Calu3 (cell line): ENCODE data around the gene MAP2. TPM values are rescaled to one million over a fixed set of nuclear protein-coding genes. Genes with fewer than 3 reads are reported as not detected.

ENCODE experiments used
- BruUV-seq: library from RNA; stranded (reverse); fragments of 400-500 nt; replicated peaks from 2 replicates; lab custom pipeline; 2021; lab: Mats Ljungman, UMichigan
- CTCF ChIA-PET: fragments of 300-600 bp; sonication (Branson Sonifier 250); formaldehyde crosslinking; loops from one replicate; lab custom pipeline; 2022; ENCODE audit warnings: antibody characterized with exemption; lab: Charles Lee
- DNase-seq: peaks from one replicate; pipeline ENCODE4 v3.0.0; 2022
- H3K27ac Mint-ChIP-seq: one replicate; pipeline ENCODE4 v1.8.0; 2022; ENCODE audit warnings: mixed read lengths; ENCODE audit not compliant: unreplicated experiment
- H3K27me3 Mint-ChIP-seq: one replicate; pipeline ENCODE4 v1.8.0; 2022; ENCODE audit warnings: mixed read lengths; ENCODE audit not compliant: unreplicated experiment
- H3K36me3 Mint-ChIP-seq: one replicate; pipeline ENCODE4 v1.8.0; 2022; ENCODE audit warnings: mild to moderate bottlenecking, moderate library complexity, mixed read lengths; ENCODE audit not compliant: insufficient read depth, unreplicated experiment
- H3K4me1 Mint-ChIP-seq: one replicate; pipeline ENCODE4 v1.8.0; 2022; ENCODE audit warnings: mild to moderate bottlenecking, low read depth, mixed read lengths; ENCODE audit not compliant: unreplicated experiment
- H3K4me3 Mint-ChIP-seq: one replicate; pipeline ENCODE4 v1.8.0; 2022; ENCODE audit warnings: mild to moderate bottlenecking, low read depth, moderate library complexity, mixed read lengths; ENCODE audit not compliant: unreplicated experiment
- H3K9me3 Mint-ChIP-seq: one replicate; pipeline ENCODE4 v1.8.0; 2022; ENCODE audit warnings: low read depth, mixed read lengths; ENCODE audit not compliant: unreplicated experiment
- intact Hi-C: fragments of 100-400 bp; cut with micrococcal nuclease; formaldehyde crosslinking; loops from one replicate; pipeline ENCODE4 v1.10.0; 2022; ENCODE audit not compliant: unreplicated experiment
- total RNA-seq: library from RNA; stranded (reverse); gene quantifications from 2 replicates; pipeline ENCODE4 v1.2.3, GENCODE V29; 2022
- TF ChIP-seq, protein P1 (sequence below): fragments of 200-600 bp; IDR thresholded peaks from one replicate; pipeline ENCODE4 v1.8.0; 2022; ENCODE audit warnings: antibody characterized with exemption; ENCODE audit not compliant: unreplicated experiment

Gene MAP2
- total RNA-seq, 1 experiment from 2014 or later = 11.2 TPM

DNA sequence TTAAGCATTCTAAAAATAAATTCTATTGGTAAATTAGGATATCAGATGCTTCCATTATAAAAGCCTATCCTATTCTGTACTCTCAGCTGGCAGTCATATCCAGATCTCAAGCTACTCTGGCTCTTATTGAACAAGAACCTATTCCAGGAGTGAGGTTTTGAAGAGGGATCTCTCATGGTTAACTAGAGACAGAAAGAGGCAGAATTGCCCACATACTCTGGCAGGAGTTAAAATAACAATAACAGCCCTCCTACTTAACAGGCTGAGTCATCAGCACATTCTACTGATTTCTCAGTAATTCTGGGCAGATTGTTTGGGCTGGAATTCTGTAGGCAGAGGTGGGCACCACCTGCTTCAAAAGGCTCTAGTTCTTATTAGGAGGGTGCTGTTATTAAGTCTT lies 205.8 kb downstream of the MAP2 start:
- CTCF ChIA-PET = no interaction called here
- H3K27me3 Mint-ChIP-seq = no peaks in the 10 kb centered on the region
- intact Hi-C loops = no loop called here
- no peak for DNase-seq
- no peak overlapping the region for H3K27ac Mint-ChIP-seq
- H3K4me1 Mint-ChIP-seq = peaks cover 13% of the 10 kb centered on the region
- no peak overlapping the region for H3K4me3 Mint-ChIP-seq
- no peaks in the 10 kb centered on the region for H3K36me3 Mint-ChIP-seq
- no peaks in the 10 kb centered on the region for H3K9me3 Mint-ChIP-seq
- no TSS peak for BruUV-seq
- TF ChIP-seq, protein P1, sequence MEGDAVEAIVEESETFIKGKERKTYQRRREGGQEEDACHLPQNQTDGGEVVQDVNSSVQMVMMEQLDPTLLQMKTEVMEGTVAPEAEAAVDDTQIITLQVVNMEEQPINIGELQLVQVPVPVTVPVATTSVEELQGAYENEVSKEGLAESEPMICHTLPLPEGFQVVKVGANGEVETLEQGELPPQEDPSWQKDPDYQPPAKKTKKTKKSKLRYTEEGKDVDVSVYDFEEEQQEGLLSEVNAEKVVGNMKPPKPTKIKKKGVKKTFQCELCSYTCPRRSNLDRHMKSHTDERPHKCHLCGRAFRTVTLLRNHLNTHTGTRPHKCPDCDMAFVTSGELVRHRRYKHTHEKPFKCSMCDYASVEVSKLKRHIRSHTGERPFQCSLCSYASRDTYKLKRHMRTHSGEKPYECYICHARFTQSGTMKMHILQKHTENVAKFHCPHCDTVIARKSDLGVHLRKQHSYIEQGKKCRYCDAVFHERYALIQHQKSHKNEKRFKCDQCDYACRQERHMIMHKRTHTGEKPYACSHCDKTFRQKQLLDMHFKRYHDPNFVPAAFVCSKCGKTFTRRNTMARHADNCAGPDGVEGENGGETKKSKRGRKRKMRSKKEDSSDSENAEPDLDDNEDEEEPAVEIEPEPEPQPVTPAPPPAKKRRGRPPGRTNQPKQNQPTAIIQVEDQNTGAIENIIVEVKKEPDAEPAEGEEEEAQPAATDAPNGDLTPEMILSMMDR = no peak

DNA sequence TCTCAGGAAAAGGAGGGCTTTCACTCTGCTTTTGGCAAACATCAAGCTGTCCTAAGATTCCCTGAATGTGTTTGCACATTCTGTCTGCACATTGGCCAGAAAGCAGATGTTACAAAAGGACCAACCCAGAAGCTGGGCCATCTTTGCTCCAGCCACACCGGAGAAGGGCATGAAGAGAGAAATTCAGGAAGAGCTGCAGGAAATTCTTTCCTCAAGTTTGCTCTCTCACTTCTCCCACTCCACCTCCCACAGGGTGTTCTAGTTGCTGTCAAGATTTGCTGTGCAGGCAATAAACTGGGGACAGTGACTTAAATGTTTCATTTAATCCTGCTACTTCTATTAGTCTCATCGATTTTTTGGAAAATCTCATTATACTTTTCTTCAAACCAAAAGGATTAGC lies 210.1 kb downstream of the MAP2 start:
- Mint-ChIP-seq H3K27ac (no peak overlapping the region), H3K4me3 (no peak overlapping the region), H3K4me1 (peaks cover 32% of the 10 kb centered on the region), H3K9me3 (no peaks in the 10 kb centered on the region), H3K27me3 (no peaks in the 10 kb centered on the region), H3K36me3 (no peaks in the 10 kb centered on the region)
- BruUV-seq = no TSS peak
- CTCF ChIA-PET = no interaction called here
- no peak for DNase-seq
- intact Hi-C loops = no loop called here
- TF ChIP-seq, protein P1 = no peak

- H3K9me3 Mint-ChIP-seq = no peaks in the 10 kb centered on the region
- no peak overlapping the region for H3K4me3 Mint-ChIP-seq
- no peak for DNase-seq
- H3K27me3 Mint-ChIP-seq = no peaks in the 10 kb centered on the region
- no peak overlapping the region for H3K27ac Mint-ChIP-seq
- intact Hi-C loops = no loop called here
- BruUV-seq = no TSS peak
- no peaks in the 10 kb centered on the region for H3K36me3 Mint-ChIP-seq
- H3K4me1 Mint-ChIP-seq = peaks cover 41% of the 10 kb centered on the region
- CTCF ChIA-PET = no interaction called here
- TF ChIP-seq, protein P1 = no peak
These were observed 212.2 kb downstream of the MAP2 start for GRCh38 chr2:209636076-209636475.

DNA sequence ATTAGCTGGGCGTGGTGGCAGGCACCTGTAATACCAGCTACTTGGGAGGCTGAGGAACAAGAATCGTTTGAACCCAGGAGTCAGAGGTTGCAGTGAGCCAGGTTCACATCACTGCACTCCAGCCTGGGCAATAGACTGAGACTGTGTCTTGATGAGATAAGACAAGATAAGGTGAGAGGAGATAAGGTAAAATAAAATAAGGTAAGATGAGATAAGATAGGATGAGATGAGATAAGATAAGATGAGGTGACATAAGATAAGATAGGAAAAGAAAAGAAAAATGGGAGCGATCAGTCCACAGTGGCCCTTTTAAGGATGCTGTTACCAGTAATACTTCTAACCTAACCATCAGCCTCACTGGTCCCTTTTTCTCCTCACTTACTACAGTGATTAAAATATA lies 213.4 kb downstream of the MAP2 start:
- intact Hi-C loops = no loop called here
- no TSS peak for BruUV-seq
- TF ChIP-seq, protein P1 = no peak
- no peaks in the 10 kb centered on the region for H3K9me3 Mint-ChIP-seq
- H3K36me3 Mint-ChIP-seq = no peaks in the 10 kb centered on the region
- H3K27me3 Mint-ChIP-seq = no peaks in the 10 kb centered on the region
- peaks cover 46% of the 10 kb centered on the region for H3K4me1 Mint-ChIP-seq
- CTCF ChIA-PET = no interaction called here
- H3K27ac Mint-ChIP-seq = no peak overlapping the region
- no peak overlapping the region for H3K4me3 Mint-ChIP-seq
- no peak for DNase-seq
